GM18508 (cell line): ENCODE measurements around the gene DGKQ.
"Not testable (repeated sequence)": the region's sequence is repeated elsewhere in the genome, so short reads cannot be mapped to it uniquely, and the experiment has no call there.

ENCODE experiments used
- ATAC-seq: cut with Tn5 transposase; IDR thresholded peaks from one replicate; pipeline ENCODE4 v1.9.1; 2021; ENCODE audit warnings: moderate number of reproducible peaks; ENCODE audit not compliant: insufficient read depth, unreplicated experiment

Gene DGKQ

GRCh38 chr4:930028-930551 is 43.3 kb downstream of the DGKQ start:
- no peak for ATAC-seq

- ATAC-seq = no peak
Observed at GRCh38 chr4:929096-929765, 44.1 kb downstream of the DGKQ start.

DNA sequence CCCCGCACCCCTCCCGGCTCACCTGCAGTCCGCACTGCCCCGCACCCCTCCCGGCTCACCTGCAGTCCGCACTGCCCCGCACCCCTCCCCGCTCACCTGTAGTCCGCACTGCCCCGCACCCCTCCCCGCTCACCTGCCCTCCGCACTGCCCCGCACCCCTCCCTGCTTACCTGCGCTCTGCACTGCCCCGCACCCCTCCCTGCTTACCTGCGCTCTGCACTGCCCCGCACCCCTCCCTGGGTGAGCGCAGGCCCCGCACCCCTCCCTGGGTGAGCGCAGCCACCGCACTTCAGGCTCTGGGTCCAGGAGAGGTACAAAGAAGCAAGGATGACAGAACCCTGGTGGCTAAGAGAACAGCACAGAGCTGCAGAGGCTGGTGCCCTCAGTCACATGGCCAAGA is 45.8 kb downstream of the DGKQ start:
- ATAC-seq = not testable (repeated sequence)

DNA sequence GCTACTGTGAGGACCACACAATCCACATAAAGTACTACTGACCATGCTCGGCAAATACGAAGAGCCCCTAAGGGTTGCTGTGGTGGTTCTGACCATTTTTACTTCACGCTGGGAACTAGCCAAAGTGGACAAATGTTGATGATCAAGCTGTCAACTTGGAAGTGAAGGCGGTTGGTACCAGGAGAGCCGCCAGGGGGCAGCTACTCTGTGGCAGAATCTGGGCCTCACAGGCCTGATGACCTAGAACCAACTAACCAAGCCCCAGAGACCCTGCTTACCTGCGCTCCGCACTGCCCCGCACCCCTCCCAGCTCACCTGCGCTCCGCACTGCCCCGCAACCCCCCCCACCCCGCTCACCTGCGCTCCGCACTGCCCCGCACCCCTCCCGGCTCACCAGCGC is 46.8 kb downstream of the DGKQ start:
- no peak for ATAC-seq

GRCh38 chr4:925771-926500 is 47.4 kb downstream of the DGKQ start:
- ATAC-seq = no peak

- no peak for ATAC-seq
Observed at GRCh38 chr4:925171-925570, 48.2 kb downstream of the DGKQ start.

GRCh38 chr4:924107-925096 is 49.0 kb downstream of the DGKQ start:
- ATAC-seq = no peak

DNA sequence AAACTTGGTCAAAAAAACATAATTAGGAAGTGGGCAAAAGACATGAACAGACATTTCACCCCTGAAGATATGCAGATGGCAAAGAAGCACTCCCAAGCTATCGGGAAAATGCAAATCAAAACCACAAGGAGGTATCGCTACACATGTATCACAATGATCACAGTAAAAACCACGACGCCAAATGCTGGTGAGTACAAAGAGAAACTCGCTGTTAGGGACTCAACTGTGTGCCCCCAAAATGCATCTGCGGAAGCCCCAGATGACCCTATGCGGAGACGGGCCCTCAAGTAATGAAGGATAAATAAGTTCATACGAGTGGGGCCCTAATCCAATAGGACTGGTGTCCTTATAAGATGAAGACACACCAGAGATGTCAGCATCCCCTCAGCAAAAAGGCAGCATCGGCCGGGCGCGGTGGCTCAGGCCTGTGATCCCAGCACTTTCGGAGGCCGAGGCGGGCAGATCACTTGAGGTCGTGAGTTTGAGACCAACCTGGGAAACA is 51.5 kb downstream of the DGKQ start:
- ATAC-seq = no peak

- not testable (repeated sequence) for ATAC-seq
Observed at GRCh38 chr4:919004-919680, 54.2 kb downstream of the DGKQ start.

GRCh38 chr4:918591-918990 is 54.8 kb downstream of the DGKQ start:
- ATAC-seq = not testable (repeated sequence)

DNA sequence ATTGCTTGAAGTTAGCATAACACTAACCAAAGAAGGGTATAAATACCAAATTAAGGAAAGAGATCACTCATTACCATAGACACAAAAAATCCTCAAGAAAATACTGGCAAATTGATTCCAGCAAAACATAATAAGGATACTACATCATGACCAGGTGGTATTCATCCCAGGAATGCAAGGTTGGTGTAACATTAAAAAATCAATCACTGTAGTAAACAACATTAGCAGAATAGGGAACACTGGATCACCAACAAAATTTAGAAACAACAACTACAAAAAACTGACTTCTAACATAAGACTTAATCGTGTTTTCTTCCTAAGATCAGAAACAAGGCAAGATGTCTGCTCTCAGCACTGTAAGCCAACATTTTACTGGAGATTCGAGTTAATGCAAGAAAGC is 55.4 kb downstream of the DGKQ start:
- no peak for ATAC-seq

GRCh38 chr4:917466-917865 is 55.9 kb downstream of the DGKQ start:
- no peak for ATAC-seq

GRCh38 chr4:915595-915994 is 57.8 kb downstream of the DGKQ start:
- no peak for ATAC-seq

DNA sequence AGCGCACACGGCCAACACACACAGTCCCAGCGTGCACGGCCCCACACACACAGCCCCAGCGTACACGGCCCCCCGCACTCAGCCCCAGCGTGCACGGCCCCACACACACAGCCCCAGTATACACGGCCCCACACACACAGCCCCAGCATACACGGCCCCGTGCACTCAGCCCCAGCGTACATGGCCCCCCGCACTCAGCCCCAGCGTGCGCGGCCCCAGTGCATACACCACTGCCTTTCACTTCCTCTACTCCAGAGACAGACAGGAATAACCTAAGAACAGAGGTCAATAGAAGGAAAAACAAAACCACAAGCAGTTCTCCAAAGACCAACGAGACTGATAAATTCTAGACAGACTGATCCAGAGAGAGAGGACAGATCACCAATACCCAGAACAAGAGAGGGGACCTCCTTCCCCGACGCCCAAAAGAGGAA is 58.3 kb downstream of the DGKQ start:
- ATAC-seq = no peak

DNA sequence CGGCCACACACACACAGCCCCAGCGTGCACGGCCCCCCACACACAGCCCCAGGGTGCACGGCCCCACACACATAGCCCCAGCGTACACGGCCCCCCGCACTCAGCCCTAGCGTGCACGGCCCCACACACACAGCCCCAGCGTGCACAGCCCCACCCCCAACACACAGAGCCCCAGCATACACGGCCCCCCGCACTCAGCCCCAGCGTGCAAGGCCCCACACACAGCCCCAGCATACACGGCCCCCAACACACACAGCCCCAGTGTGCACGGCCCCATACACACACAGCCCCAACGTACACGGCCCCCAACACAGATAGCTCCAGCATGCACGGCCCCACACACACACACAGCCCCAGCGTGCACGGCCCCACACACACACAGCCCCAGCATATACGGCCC is 58.8 kb downstream of the DGKQ start:
- ATAC-seq = no peak

DNA sequence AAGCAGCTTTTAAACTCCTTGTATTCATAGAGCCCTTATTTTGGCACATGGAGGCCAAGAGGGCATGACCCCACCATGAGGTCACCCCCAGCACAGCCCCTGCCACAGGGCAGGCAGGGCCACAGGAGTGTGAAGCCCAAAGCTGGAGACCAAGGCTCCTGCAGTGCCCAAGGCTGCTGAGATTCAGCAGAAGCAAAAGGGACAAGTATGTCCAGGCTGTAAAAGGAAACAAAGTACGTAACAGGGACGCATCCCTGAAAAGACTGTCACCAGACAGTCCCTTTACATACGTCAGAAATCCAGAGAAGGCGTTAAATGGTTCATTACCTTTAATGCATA is 60.1 kb downstream of the DGKQ start:
- no peak for ATAC-seq

GRCh38 chr4:912548-913279 is 60.7 kb downstream of the DGKQ start:
- ATAC-seq = no peak

DNA sequence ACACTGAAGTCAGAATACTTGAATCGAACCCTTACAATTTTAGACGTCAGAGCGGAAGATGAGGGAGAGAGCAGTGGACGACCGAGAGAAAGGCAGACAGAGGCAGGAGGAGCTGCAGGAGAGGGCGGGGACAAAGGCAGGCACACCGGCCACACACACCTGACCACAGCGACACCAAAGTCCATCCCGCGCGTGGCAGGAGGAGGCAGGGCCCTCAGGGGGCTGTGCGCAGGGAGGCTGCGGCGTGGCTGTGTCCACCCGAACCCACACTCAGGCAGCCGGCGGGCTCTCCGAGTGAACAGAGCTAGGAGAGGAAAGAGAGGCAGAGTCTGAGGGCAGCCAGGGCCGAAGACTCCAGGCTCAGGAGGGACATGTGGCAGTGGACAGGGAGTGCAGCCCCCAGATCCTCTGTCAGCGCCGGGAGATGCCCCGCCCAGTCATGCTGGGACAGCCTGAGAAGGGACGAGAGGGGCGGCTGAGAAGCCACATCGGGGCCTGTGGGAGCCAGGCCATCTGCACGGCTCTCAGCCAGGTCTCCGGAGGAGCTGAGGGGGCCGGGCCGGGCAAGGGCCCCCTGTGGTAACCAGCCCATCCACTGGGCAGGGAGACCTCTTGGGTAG is 61.4 kb downstream of the DGKQ start:
- no peak for ATAC-seq

DNA sequence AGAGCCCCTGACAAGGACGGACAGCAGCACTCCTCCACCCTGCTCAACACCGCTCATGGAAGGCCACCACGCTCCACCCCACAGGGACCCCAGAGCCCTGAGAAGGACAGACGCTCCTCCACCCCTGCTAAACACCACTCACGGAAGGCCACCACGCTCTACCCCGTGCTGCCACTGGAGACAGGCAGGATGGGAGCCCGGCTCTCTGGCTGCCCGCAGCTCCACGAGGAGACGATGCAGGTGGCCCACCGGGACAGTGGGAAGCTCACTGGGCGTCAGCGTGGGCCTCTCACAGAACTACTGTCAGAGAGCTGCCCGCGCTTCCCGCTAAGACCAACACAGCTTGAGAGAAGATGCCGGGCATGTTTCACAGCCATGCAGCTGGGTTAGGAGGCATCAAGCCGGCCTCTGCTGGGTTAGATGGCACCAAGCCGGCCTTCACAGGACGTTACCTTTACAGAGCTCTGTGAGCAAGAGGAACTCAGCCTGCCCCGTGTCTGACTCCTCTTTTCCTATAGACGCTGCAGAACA is 62.1 kb downstream of the DGKQ start:
- ATAC-seq = no peak
